GM21381 (cell line): ENCODE data around the gene CES2.
"Not testable (repeated sequence)": the region's sequence is repeated elsewhere in the genome, so short reads cannot be mapped to it uniquely, and the experiment has no call there.

Experiments
- ATAC-seq: cut with Tn5 transposase; IDR thresholded peaks from one replicate; pipeline ENCODE4 v1.9.1; 2021; ENCODE audit warnings: mild to moderate bottlenecking, moderate library complexity; ENCODE audit not compliant: unreplicated experiment

CES2 gene

GRCh38 chr16:66952430-66953110 lies 17.3 kb downstream of the CES2 start:
- ATAC-seq = no peak

DNA sequence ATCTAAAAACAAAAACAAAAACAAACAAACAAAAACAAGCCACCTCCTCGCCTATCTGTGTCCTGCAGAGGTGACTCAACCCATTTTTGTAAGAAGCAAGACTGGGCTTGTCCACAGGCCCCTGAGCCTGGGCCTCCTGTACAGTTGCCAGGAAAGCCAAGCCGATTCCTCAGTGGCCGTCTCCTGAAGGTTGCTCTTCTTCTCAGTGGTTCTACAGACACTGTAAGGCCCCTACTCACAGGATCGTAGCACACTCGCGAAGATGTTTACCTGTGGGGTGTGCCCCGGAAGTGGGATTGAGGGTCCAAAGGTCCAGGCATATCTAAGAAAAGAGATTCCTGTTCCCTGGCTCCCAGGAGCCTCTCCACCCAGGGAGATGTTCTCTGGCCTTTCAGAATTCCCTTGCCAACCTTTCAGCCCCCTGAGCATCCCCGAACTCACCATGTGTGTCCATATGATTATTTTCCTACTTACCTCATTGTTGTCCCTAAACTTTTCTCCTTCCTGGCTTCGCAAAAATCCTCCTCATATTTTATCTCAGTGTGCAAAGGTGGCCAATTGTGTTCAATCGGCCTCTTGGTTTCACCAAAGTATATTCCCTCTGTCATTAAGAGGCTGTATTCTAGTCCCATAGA lies 18.3 kb downstream of the CES2 start:
- ATAC-seq = no peak

GRCh38 chr16:66954097-66954659 lies 18.9 kb downstream of the CES2 start:
- ATAC-seq = no peak

- ATAC-seq = not testable (repeated sequence)
Measured at GRCh38 chr16:66955363-66956153, 20.2 kb downstream of the CES2 start.

GRCh38 chr16:66956154-66956457 lies 20.8 kb downstream of the CES2 start:
- not testable (repeated sequence) for ATAC-seq

- no peak for ATAC-seq
Measured at GRCh38 chr16:66958857-66959703, 23.8 kb downstream of the CES2 start.

DNA sequence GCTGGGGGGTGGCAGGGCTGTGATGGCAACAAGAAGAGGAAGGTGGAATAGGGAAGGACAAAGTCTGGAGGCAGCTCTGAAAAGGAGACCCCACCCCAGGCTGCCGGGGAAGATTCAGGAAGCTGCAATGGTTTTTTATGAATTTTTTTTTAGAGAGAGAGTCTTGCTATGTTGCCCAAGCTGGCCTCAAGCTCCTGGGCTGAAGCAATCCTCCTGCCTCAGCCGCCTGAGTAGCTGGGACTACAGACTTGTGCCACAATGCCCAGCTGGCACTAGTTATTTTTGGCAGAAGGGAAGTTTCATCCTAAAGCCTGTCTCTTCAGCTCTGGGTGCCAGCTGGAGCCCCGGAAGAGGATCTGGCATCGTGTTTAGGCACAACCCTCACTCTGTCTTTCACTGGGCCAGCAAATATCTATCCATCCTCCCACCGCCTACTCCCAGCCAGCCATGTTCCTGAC lies 24.4 kb downstream of the CES2 start:
- ATAC-seq = no peak

DNA sequence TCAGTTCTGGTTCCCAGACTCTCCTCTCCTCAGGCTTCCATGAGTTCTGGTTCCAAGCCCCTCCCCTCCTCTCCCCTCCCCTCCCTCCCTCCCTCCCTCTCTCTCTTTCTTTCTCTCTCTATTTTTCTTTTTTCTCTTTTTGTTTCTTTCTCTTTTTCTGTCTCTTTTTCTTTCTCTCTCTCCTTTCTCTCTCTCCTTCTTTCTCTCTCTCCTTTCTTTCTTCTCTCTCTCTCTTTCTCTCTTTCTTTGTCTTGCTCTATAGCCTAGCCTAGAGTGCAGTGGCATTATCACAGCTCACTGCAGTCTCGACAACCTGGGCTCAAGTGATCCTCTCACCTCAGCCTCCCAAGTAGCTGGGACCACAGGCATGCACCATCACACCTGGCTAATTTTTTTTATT lies 25.0 kb downstream of the CES2 start:
- ATAC-seq = no peak

DNA sequence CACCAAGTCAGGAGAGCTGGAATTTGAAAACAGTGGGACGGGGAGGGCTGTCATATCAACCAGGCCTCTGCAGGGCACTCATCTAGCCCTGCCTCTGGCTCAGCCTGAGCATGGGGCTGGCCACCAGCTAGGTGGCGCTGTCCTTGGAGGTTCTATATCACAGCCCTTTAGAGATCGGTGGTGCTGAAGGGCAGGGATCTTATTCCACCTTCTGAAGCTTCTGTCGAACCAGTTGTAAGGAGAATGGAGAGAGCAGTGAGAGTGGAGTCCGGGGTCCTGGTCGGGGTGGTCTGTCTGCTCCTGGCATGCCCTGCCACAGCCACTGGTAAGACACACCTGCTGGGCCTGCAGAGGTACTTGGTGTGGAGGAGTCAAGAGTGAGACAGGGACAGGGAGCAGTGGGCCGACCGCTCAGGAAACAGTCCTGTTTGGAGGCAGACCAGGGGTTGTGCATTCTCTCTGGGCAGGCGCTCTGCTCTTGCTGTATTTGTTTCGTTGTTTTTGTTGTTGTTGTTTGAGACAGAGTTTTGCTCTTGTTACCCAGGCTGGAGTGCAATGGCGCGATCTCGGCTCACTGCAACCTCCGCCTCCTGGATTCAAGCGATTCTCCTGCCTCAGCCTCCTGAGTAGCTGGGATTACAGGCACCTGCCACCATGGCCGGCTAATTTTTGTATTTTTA lies 25.9 kb downstream of the CES2 start, which contains the start of gene CES3:
Gene CES3 (plus strand): TSS at position 202 of the 680 bp plus-strand sequence. CDS start 42 bp downstream, at position 244.
- peak; percentile 74 for ATAC-seq

DNA sequence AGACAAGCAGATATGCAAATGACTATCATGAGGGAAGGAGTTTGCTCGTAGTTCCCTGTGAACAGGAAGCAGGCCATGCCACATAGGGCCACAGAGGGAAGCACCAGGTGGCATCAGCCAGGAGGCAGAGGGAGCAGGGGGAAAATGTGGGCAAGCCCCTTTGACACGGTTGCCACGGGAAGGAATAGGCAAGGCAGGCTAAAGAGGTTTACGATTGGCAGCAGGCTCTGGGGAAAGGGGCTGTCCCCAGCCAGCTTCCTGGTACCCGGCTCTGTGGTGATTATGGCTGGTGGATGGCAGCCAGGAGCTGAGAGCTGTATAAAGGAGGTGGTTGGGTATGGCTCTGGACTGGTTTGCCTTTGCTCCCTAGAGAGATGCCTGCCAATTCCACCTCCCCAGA lies 26.6 kb downstream of the CES2 start:
- no peak for ATAC-seq

GRCh38 chr16:66964049-66964448 lies 28.7 kb downstream of the CES2 start:
- ATAC-seq = no peak

DNA sequence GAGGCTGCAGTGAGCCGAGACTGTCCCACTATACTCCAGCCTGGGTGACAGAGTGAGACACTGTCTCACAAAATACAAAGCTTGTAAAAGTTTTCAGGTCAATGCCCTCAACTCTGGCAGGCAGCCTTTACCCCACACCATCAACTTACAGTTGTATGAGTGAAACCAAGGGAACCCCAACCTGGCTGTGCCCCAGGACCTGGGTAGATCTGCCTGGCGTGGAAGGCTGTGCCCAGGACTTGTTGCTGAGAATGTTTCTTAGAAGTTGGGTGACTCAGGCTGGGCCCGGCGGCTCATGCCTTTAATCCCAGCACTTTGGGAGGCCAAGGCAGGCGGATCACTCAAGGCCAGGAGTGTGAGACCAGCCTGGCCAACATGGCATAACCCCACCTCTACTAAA lies 33.5 kb downstream of the CES2 start:
- ATAC-seq = no peak

DNA sequence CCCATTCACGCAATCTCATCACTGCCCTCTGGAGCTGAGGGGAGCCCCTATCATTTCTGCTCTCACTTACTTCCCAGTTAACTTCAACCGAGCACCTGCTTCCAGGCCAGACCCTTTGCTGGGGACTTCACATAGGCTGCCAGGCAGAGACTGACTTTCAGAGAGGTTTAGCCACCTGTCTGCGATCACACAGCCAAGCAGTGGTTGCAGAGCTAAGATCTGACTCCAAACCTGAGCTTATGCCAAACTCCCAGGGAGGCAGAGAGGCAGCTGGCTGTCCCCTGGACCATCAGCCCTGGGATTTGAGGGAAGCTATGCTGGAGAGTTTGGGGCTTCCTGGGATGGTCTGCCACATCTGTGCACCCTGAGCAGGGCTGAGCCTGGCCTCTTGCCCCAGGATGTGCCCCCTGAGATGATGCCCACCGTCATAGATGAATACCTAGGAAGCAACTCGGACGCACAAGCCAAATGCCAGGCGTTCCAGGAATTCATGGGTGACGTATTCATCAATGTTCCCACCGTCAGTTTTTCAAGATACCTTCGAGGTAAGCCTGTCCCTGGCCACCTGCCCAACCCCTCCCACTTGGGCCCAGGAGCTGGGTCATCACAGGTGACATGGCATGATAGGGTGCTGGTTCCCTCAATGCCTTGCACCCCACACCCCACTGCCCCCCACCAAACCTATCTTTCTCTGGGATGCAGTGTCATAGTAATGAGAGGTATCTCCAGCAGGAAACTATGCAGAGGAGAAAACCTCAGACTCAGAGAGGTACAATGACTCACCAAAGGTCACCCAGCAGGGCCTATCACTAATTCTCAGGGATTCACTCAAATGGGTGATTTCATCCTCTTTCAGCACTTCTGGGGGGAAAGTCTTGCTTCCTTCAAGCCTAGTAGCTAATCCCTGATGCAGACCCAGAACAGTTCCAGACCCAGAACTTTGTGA lies 35.7 kb downstream of the CES2 start:
- no peak for ATAC-seq

DNA sequence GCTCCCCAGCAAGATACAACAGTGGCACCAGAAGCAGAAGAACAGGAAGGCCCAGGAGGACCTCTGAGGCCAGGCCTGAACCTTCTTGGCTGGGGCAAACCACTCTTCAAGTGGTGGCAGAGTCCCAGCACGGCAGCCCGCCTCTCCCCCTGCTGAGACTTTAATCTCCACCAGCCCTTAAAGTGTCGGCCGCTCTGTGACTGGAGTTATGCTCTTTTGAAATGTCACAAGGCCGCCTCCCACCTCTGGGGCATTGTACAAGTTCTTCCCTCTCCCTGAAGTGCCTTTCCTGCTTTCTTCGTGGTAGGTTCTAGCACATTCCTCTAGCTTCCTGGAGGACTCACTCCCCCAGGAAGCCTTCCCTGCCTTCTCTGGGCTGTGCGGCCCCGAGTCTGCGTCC lies 37.7 kb downstream of the CES2 start:
- no peak for ATAC-seq

- no peak for ATAC-seq
Measured at GRCh38 chr16:66973716-66974115, 38.4 kb downstream of the CES2 start.

- ATAC-seq = not testable (repeated sequence)
Measured at GRCh38 chr16:66974156-66974931, 39.0 kb downstream of the CES2 start.

DNA sequence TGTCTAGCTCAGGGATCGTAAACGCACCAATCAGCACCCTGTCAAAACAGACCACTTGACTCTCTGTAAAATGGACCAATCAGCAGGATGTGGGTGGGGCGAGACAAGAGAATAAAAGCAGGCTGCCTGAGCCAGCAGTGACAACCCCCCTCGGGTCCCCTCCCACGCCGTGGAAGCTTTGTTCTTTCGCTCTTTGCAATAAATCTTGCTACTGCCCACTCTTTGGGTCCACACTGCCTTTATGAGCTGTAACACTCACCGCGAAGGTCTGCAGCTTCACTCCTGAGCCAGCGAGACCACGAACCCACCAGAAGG lies 39.6 kb downstream of the CES2 start:
- ATAC-seq = not testable (repeated sequence)

GRCh38 chr16:66975302-66975893 lies 40.1 kb downstream of the CES2 start:
- ATAC-seq = no peak
